ENCODE results near the gene HS1BP3. TPM values are rescaled to one million over a fixed set of nuclear protein-coding genes. Genes with fewer than 3 reads are reported as not detected.

The HS1BP3 gene
- total RNA-seq, 1 donor from 2014 or later, result 19.6 TPM

DNA sequence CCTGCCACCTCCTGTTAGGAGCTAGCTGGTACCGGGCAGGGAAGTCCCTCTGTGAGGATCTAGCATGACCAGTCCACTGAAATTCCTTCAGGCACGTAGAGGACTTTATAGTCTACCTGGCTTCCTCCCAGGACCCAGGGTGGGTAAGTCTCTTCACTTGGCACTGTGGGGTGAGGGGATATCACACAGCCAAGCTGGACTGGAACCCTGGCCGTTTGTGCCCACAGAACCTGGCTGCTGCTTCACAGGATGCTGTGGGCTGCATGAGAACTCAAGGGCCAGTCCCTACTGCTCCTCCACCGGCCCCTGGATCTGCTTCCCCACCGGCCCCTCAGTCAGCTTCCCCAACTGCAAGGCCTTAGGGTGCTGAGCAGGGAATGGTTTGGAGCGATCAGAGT, 35.8 kb downstream of the HS1BP3 start:
- H3K4me3 Mint-ChIP-seq, result no peak overlapping the region
- no peaks in the 10 kb centered on the region for H3K27me3 Mint-ChIP-seq (ENCODE audit: low read depth)
- no peak overlapping the region for H3K27ac Mint-ChIP-seq (ENCODE audit: unreplicated experiment)
- no peak for DNase-seq (ENCODE audit: low read depth, low spot score)
- TF ChIP-seq, protein P1, sequence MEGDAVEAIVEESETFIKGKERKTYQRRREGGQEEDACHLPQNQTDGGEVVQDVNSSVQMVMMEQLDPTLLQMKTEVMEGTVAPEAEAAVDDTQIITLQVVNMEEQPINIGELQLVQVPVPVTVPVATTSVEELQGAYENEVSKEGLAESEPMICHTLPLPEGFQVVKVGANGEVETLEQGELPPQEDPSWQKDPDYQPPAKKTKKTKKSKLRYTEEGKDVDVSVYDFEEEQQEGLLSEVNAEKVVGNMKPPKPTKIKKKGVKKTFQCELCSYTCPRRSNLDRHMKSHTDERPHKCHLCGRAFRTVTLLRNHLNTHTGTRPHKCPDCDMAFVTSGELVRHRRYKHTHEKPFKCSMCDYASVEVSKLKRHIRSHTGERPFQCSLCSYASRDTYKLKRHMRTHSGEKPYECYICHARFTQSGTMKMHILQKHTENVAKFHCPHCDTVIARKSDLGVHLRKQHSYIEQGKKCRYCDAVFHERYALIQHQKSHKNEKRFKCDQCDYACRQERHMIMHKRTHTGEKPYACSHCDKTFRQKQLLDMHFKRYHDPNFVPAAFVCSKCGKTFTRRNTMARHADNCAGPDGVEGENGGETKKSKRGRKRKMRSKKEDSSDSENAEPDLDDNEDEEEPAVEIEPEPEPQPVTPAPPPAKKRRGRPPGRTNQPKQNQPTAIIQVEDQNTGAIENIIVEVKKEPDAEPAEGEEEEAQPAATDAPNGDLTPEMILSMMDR (conservative IDR thresholded peaks at IDR 0.05), result no peak
- H3K4me1 Mint-ChIP-seq, result peaks cover 36% of the 10 kb centered on the region
- H3K9me3 Mint-ChIP-seq, result no peaks in the 10 kb centered on the region
- no peaks in the 10 kb centered on the region for H3K36me3 Mint-ChIP-seq (ENCODE audit: low read depth)

DNA sequence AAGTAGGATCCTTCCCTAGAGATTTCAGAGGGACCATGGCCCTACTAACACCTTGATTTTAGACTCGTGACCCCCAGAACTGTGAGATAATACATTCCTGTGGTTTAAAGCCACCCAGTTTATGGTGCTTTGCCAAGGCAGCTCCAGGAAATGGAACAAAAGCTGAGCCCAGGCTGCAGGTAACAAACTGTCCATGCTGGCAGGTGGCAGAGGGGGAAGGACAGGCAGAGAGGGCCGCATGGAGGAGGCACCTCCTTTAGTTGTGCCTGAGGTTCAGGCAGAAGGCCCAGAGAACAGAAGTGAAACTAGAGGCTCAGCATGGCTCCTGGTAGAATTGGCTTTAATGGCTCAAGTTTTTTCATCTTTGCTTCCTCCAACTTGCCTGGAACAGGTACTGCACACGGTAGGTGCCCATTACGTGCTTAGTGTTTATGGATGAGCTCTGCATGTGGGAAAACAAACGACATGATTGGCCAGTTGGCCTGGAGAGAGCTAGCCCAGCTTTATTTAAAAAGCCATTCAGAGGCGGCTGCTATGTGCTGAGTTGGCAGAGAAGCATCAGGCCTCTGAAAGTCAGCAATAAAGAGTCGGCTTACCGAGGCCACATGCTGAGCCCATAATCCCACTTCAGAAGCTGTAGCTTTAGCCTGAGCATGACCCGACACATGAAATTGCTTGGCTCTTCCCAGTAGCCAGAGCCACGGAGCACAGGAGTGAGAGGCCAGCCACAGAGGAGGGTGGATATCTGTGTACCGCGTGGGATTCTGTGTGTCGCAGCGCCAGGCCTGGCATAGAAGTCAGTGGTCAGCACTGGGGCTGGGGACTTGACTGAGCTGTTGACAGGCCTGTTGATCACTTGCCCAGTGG, 36.5 kb downstream of the HS1BP3 start:
- no peaks in the 10 kb centered on the region for H3K36me3 Mint-ChIP-seq (ENCODE audit: low read depth)
- no peak overlapping the region for H3K4me3 Mint-ChIP-seq
- TF ChIP-seq, protein P1 (conservative IDR thresholded peaks at IDR 0.05), result no peak
- DNase-seq (ENCODE audit: low read depth, low spot score), result no peak
- H3K27ac Mint-ChIP-seq (ENCODE audit: unreplicated experiment), result no peak overlapping the region
- H3K9me3 Mint-ChIP-seq, result no peaks in the 10 kb centered on the region
- H3K4me1 Mint-ChIP-seq, result peaks cover 33% of the 10 kb centered on the region
- no peaks in the 10 kb centered on the region for H3K27me3 Mint-ChIP-seq (ENCODE audit: low read depth)

DNA sequence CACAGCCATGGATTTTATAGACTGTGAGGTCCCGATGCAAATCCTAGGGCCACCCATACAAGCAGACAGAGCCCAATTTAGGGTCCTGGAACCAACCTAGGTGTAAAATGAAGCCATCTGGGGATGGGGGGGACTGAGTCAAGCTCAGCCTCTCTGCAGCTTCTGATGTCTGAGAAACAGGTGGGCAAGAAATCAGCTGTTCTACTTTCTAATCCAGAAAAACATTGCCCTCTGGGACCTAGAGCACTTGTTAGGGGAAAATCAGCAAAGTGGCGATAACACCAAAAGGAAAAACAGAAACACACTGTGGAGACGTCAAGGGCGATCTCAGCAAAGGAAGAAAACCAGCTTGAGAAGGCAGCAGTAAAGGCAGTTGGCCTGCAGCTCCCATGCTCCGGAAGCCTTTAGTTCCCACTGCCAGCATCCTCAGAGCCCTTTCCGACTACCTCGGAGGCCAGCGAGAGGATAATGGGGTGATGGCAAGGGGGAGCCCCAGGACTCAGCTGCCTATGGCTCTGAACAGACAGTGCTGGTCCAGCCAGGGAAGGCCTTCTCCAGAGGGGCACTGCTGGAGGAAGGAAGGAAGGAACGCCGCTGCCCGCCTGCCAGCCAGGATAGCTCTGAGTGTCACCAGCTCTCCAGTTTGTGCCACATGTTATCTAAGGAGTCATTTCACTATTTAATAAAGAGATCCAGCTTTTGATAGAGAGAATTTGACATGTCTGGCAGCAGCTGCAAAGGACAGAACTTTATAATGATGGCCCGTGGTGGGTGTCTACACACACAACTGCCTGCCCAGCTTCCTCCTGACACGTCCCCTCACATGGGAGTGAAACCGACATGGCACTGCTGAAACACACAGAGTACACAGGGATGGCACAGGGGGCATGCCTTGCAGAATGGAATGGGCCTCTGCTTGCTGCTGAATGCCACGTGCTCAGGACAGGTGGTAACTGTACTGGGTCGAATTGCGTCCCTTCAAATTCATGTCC, 37.7 kb downstream of the HS1BP3 start:
- Mint-ChIP-seq H3K9me3 (peaks cover 4% of the 10 kb centered on the region), H3K36me3 (ENCODE audit: low read depth) (peaks cover 4% of the 10 kb centered on the region), H3K27me3 (ENCODE audit: low read depth) (no peaks in the 10 kb centered on the region), H3K4me1 (peaks cover 36% of the 10 kb centered on the region), H3K4me3 (no peak overlapping the region), H3K27ac (ENCODE audit: unreplicated experiment) (no peak overlapping the region)
- TF ChIP-seq, protein P1 (conservative IDR thresholded peaks at IDR 0.05), result no peak
- no peak for DNase-seq (ENCODE audit: low read depth, low spot score)

DNA sequence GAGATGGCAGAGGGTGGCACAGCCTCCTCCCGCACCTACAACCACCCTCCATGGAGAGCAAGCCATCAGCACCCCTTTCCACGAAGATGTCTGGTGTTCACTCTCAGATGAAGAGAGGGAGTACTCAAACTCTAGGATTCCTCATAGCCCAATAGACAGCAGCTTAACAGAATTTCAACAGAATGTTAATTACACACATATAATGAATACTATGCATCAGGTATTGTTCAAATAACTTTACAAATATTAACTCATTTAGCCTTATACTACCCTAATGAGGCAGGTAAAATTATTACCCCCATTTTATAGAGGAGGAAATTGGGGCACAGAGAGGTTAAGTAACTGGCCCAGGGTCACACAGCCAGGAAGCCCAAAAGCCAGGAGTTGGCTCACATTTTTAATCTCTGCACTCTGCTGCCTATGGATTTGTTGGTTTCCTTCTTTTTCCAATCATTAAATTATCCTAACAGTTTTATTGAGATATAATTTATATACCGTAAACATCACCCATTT, 39.0 kb downstream of the HS1BP3 start:
- Mint-ChIP-seq H3K4me3 (no peak overlapping the region), H3K27ac (ENCODE audit: unreplicated experiment) (no peak overlapping the region), H3K9me3 (peaks cover 6% of the 10 kb centered on the region), H3K36me3 (ENCODE audit: low read depth) (peaks cover 10% of the 10 kb centered on the region), H3K4me1 (peaks cover 25% of the 10 kb centered on the region), H3K27me3 (ENCODE audit: low read depth) (no peaks in the 10 kb centered on the region)
- DNase-seq (ENCODE audit: low read depth, low spot score), result no peak
- TF ChIP-seq, protein P1 (conservative IDR thresholded peaks at IDR 0.05), result no peak

DNA sequence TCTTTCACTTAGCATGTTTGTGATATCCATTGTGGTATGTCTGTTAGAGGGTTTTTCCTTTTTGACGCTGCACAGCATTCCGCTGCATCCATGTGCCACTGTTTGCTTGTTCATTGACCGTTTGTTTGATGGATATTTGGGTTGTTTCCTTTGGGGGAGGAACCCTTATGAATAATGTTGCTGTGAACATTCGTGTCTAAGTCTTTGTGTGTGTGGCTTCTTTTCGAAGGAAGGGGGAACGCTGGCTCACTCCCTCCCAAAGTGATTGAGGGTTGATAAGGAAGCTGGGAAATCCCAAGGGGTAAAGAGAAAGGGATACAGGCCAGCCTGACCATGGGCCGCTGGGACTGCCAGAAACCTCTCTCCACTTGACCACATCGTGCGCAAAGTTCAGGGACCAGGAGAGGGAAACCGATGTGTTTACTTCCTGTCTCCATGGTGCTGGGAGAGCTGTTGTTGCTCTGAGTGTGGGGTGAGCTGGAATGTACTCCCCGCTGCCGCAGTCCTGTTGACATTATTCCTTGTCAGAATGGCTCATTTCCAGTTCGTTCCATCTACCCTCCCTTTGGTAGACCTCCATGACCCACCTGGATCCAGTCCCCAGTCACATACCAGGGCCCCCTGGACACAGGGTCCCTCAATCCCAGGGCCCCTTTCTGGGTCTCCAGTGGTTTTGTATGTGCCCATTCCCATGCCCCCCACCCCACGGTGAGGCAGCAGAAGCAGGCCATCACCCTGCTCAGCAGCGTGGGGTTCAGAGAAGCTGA, 39.6 kb downstream of the HS1BP3 start:
- H3K36me3 Mint-ChIP-seq (ENCODE audit: low read depth), result peaks cover 10% of the 10 kb centered on the region
- no peak for DNase-seq (ENCODE audit: low read depth, low spot score)
- no peak overlapping the region for H3K4me3 Mint-ChIP-seq
- H3K27ac Mint-ChIP-seq (ENCODE audit: unreplicated experiment), result peak overlapping the region; percentile 81
- no peaks in the 10 kb centered on the region for H3K27me3 Mint-ChIP-seq (ENCODE audit: low read depth)
- H3K9me3 Mint-ChIP-seq, result peaks cover 8% of the 10 kb centered on the region
- H3K4me1 Mint-ChIP-seq, result peaks cover 20% of the 10 kb centered on the region
- TF ChIP-seq, protein P1 (conservative IDR thresholded peaks at IDR 0.05), result no peak

Measured in neural crest cell (in vitro differentiated cells).